GM10266 (cell line): ENCODE data around the gene MYO15A.

Experiments used
- DNase-seq: peaks from one replicate; pipeline ENCODE4 v3.0.0; 2012; ENCODE audit errors: extremely low spot score
- CTCF ChIP-seq: IDR thresholded peaks from 2 replicates; pipeline ENCODE4 v1.5.1; 2012; ENCODE audit warnings: mild to moderate bottlenecking, low read depth; ENCODE audit not compliant: control insufficient read depth, insufficient read depth; ENCODE audit errors: missing control alignments

Gene MYO15A

DNA sequence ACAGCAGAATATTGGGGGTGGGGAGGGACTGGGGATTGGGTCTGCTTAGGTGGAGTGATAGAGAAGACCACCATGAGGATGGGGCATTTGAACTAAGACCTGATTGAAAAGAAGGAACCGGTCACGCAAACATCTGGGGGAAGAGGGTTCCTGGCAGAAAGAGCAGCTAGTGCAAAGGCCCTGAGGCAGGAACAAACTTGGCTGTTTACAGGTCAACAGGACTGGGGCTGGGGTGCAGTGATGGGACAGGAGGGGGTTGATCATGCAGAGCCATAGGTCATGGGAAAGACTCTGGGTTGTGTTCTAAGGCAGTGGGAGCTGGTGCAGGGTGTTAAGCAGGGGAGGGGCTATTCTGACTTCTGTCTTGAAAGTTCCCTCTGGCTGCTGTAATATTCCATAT lies 18.9 kb upstream of the MYO15A start:
- no peak for TF ChIP-seq CTCF
- DNase-seq, result no peak

DNA sequence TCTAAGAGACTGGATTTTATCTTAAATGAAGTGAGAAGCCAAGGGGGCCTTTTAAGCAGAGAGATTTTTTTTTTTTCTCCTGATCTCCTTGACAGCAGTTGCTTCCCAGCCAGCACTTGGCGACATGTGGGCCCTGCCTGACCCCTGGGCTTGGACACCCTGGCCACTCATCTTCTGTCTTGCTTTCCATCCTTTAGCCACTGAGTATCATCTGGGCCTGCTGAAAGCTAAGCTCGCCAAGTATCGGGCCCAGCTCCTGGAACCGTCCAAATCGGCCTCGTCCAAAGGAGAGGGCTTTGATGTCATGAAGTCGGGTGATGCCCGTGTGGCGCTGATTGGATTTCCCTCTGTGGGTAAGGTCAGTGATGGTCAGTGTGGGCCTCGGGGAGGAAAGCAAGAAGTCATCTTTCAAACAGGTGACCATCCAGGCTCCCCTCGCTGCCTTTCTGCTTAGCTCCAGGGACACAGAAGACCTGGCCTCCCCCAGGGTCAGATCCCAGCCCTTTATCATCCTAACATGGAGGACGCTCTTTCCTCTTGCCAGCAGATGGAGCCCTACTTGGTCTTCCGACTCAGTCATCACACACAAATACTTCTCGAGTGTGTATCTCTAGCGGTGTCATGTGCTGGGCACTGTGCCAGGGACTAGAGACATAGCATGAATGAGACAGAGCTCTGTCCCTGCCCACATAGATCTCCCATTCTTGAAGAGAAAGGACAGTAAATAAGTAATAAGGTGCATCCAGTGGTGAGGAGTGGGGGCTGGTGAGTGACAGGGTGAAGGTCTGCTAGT lies 14.7 kb upstream of the MYO15A start:
- peak; percentile 38 for TF ChIP-seq CTCF
- no peak for DNase-seq

DNA sequence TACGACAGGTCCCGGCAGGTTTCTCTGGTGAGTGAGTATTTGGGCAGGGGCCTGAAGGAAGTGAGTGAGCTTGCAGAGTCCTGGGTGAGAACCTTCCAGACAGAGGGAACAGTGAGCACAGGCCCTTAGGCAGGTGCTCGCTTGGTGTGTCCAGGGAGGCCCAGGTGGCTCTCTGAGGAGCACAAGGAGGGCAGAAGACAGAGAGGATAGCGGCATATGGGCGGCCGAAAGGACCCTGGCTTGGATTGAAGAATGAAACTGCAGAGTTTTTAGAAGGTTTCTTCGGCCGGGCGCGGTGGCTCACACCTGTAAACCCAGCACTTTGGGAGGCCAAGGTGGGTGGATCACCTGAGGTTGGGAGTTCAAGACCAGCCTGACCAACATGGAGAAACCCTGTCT lies 14.1 kb upstream of the MYO15A start:
- DNase-seq, result no peak
- no peak for TF ChIP-seq CTCF

- no peak for TF ChIP-seq CTCF
- no peak for DNase-seq
These were observed 9.0 kb upstream of the MYO15A start for GRCh38 chr17:18099516-18099915.

DNA sequence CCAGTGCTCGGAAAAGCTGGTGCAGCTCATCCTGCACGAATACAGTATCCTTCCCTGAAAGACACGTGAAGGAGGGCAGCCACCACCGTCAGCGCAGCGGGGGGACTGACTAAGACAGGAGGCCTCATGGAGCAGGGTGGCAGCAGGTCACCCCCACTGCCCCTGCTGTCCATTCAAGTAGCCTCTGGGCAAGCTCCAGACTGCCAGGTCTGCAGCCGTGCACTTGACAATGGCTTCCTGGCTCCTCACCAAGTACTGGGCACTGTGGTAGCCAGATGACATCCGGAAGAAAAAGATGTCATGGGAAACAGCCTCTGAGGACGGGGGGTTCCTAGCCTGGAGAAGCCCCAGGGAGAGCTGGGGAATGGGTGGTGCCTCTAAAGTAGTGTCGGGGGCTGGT lies 7.9 kb upstream of the MYO15A start:
- no peak for DNase-seq
- TF ChIP-seq CTCF, result no peak

GRCh38 chr17:18101828-18102227 lies 6.7 kb upstream of the MYO15A start:
- no peak for TF ChIP-seq CTCF
- no peak for DNase-seq

DNA sequence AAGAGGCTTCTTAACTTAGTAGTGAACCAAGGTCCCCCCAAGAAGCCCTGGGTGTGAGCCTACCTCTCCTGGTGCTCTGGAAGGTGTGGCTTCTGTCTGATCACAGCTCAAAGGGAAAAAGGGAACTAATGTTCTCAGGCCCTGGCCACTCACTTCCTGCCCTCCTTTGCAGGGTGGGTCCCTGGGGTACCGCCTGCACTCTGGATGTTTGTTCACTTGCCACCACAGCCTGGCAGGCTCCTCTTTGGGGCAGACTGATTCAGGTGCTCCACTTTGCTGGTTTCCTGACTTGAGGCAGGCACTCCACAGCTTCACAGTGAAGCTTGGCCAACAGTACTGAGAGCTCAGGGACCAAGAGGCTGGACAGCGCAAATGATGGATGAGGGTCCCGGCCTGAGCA lies 5.9 kb upstream of the MYO15A start:
- no peak for DNase-seq

More for the DNA sequence above, 5.9 kb upstream of the MYO15A start:
- TF ChIP-seq CTCF, result no peak
